SK-N-SH (cell line): ENCODE results near the gene AZIN2. TPM values are rescaled to one million over a fixed set of nuclear protein-coding genes. Genes with fewer than 3 reads are reported as not detected.

Experiments used
- CTCF ChIA-PET: fragments of 300-600, 350-600 bp; formaldehyde crosslinking; extraction: SDS; loops from one replicate; lab custom pipeline; 2021; lab: Yijun Ruan, JAX
- POLR2A ChIA-PET: fragments of 350-600 bp; sonication (Branson Sonifier 250); formaldehyde crosslinking; extraction: SDS; loops from one replicate; lab custom pipeline; 2020; ENCODE audit warnings: antibody characterized with exemption, inconsistent platforms; lab: Yijun Ruan, JAX
- DNase-seq: peaks from one replicate; pipeline ENCODE4 v3.0.0; 2012
- H2AFZ ChIP-seq: fragments of 200-600 bp; sonication (generic); 2 replicates; pipeline ENCODE4 v1.8.1; 2016; ENCODE audit warnings: antibody characterized with exemption, mild to moderate bottlenecking, low read depth
- H3F3A ChIP-seq: fragments of 200-600 bp; sonication (generic); replicated peaks from 2 replicates; pipeline ENCODE3; 2016; ENCODE audit warnings: antibody characterized with exemption, mild to moderate bottlenecking; ENCODE audit not compliant: insufficient read depth
- H3K27ac ChIP-seq, 2 experiments: fragments of 200-500 bp in 1 of 2; fragments of 200-600 bp in 1 of 2; sonication (Bioruptor generic) in 1 of 2; sonication (generic), shearing (Covaris generic) in 1 of 2; 2 replicates each; pipeline versions ENCODE4 v1.5.1 to v1.6.1; 2014 to 2016; ENCODE audit warnings: low read depth in 2 of 2, inconsistent platforms in 1 of 2, low read length in 1 of 2, mild to moderate bottlenecking in 1 of 2, mixed read lengths in 1 of 2
- H3K27me3 ChIP-seq: fragments of 200-600 bp; sonication (generic), shearing (Covaris generic); 2 replicates; pipeline ENCODE4 v1.6.1; 2016; ENCODE audit warnings: mixed run types; ENCODE audit not compliant: insufficient read depth
- H3K36me3 ChIP-seq, 2 experiments: fragments of 200-500 bp in 1 of 2; fragments of 200-600 bp in 1 of 2; sonication (Bioruptor generic) in 1 of 2; sonication (generic) in 1 of 2; replicated peaks in 1 of 2; 2 replicates each; pipeline versions ENCODE3 to v1.5.1; 2014 to 2016; ENCODE audit warnings: low read length in 1 of 2, mild to moderate bottlenecking in 1 of 2; ENCODE audit not compliant: insufficient read depth in 2 of 2, control insufficient read depth in 1 of 2
- H3K4me1 ChIP-seq, 2 experiments: fragments of 200-500 bp in 1 of 2; fragments of 200-600 bp in 1 of 2; sonication (Bioruptor generic) in 1 of 2; sonication (generic), shearing (Covaris generic) in 1 of 2; 2 replicates each; pipeline versions ENCODE4 v1.5.1 to v1.6.1; 2014 to 2016; ENCODE audit warnings: low read depth in 1 of 2, low read length in 1 of 2, mixed run types in 1 of 2; ENCODE audit not compliant: insufficient read depth in 2 of 2, control insufficient read depth in 1 of 2
- H3K4me2 ChIP-seq: fragments of 200-600 bp; sonication (generic), shearing (Covaris generic); 2 replicates; pipeline ENCODE4 v1.6.1; 2017; ENCODE audit warnings: mixed run types
- H3K4me3 ChIP-seq, 2 experiments: fragments of 200-500 bp in 1 of 2; fragments of 200-600 bp in 1 of 2; sonication (Bioruptor generic) in 1 of 2; sonication (generic), shearing (Covaris generic) in 1 of 2; 2 replicates each; pipeline versions ENCODE4 v1.5.1 to v1.8.1; 2014 to 2016; ENCODE audit warnings: low read depth in 2 of 2, inconsistent platforms in 1 of 2, low read length in 1 of 2, mild to moderate bottlenecking in 1 of 2, mixed read lengths in 1 of 2, moderate library complexity in 1 of 2
- H3K79me2 ChIP-seq: fragments of 200-600 bp; sonication (generic); 2 replicates; pipeline ENCODE4 v1.8.1; 2017; ENCODE audit warnings: mild to moderate bottlenecking; ENCODE audit not compliant: insufficient read depth
- H3K9ac ChIP-seq: fragments of 200-600 bp; sonication (generic); 2 replicates; pipeline ENCODE4 v1.6.1; 2017; ENCODE audit warnings: mixed run types
- H3K9me2 ChIP-seq: fragments of 200-600 bp; sonication (generic); 2 replicates; pipeline ENCODE4 v1.6.1; 2017; ENCODE audit warnings: mixed run types
- H3K9me3 ChIP-seq: fragments of 200-600 bp; sonication (generic); 2 replicates; pipeline ENCODE4 v1.6.1; 2017; ENCODE audit warnings: mixed run types, mild to moderate bottlenecking, moderate library complexity
- H4K20me1 ChIP-seq: fragments of 200-600 bp; sonication (generic); 2 replicates; pipeline ENCODE4 v1.6.1; 2017; ENCODE audit warnings: mild to moderate bottlenecking, mixed run types; ENCODE audit not compliant: insufficient read depth
- EP300 ChIP-seq, 2 experiments: IDR thresholded peaks; 2 replicates each; pipeline versions ENCODE4 v1.4.0 to v1.6.1; 2012; ENCODE audit warnings: borderline replicate concordance in 1 of 2, low read depth in 1 of 2, low read length in 1 of 2
- EZH2phosphoT487 ChIP-seq: fragments of 200-600 bp; sonication (generic); IDR thresholded peaks from 2 replicates; pipeline ENCODE4 v1.6.1; 2017; ENCODE audit warnings: low read depth, mixed run types, mild to moderate bottlenecking, antibody characterized with exemption, moderate library complexity, borderline replicate concordance
- FOXM1 ChIP-seq: IDR thresholded peaks from 2 replicates; pipeline ENCODE4 v1.4.0; 2012; ENCODE audit warnings: low read depth, mild to moderate bottlenecking
- GATA2 ChIP-seq: sonication (generic); formaldehyde crosslinking; IDR thresholded peaks from 2 replicates; pipeline ENCODE4 v1.5.0; 2020; ENCODE audit warnings: mild to moderate bottlenecking, missing genetic modification reagents
- JUND ChIP-seq: IDR thresholded peaks from 2 replicates; pipeline ENCODE4 v1.4.0; 2012
- MEF2A ChIP-seq: IDR thresholded peaks from 2 replicates; pipeline ENCODE4 v1.4.0; 2012; ENCODE audit warnings: low read depth, borderline replicate concordance
- MXI1 ChIP-seq: IDR thresholded peaks from 2 replicates; pipeline ENCODE4 v1.6.1; 2012; ENCODE audit warnings: mild to moderate bottlenecking, low read depth, low read length, improper control_type of control experiment
- NFIC ChIP-seq: IDR thresholded peaks from 2 replicates; pipeline ENCODE4 v1.4.0; 2012; ENCODE audit warnings: borderline replicate concordance
- NRF1 ChIP-seq: IDR thresholded peaks from 2 replicates; pipeline ENCODE4 v1.6.1; 2012; ENCODE audit warnings: low read depth, mild to moderate bottlenecking, low read length
- POLR2AphosphoS5 ChIP-seq: IDR thresholded peaks from 2 replicates; pipeline ENCODE4 v1.6.1; 2012; ENCODE audit warnings: low read depth, low read length
- RCOR1 ChIP-seq: fragments of 150-350 bp; IDR thresholded peaks from 2 replicates; pipeline ENCODE4 v1.6.1; 2017; ENCODE audit warnings: antibody characterized with exemption, low read length
- RFX5 ChIP-seq: IDR thresholded peaks from 2 replicates; pipeline ENCODE4 v1.6.1; 2012; ENCODE audit warnings: mild to moderate bottlenecking, improper control_type of control experiment, low read length
- SIN3A ChIP-seq: IDR thresholded peaks from 2 replicates; pipeline ENCODE4 v1.6.1; 2012; ENCODE audit warnings: low read depth, mild to moderate bottlenecking, low read length, moderate library complexity, borderline replicate concordance
- TAF1 ChIP-seq: IDR thresholded peaks from 2 replicates; pipeline ENCODE4 v1.6.1; 2012; ENCODE audit warnings: low read depth, mild to moderate bottlenecking, low read length, moderate library complexity, borderline replicate concordance
- TCF12 ChIP-seq: IDR thresholded peaks from 2 replicates; pipeline ENCODE4 v1.4.0; 2012
- YY1 ChIP-seq: IDR thresholded peaks from 2 replicates; pipeline ENCODE4 v1.4.0; 2012; ENCODE audit warnings: low read depth, mild to moderate bottlenecking
- WGBS: methylation state at CpG from one replicate; pipeline ENCODE4 v1.1.6; 2017; ENCODE audit warnings: low lambda C conversion rate; 5-methylcytosine and 5-hydroxymethylcytosine counted together
- polyA plus RNA-seq, 3 experiments: library from polyadenylated mRNA; depleted of rRNA; stranded (reverse); fragments of >200 nt; gene quantifications; 2 replicates each; pipeline ENCODE4 v1.2.3, GENCODE V29; 2012
- TF ChIP-seq, protein P1 (sequence below): IDR thresholded peaks from 2 replicates; pipeline ENCODE4 v1.4.0; 2012; ENCODE audit warnings: low read depth, borderline replicate concordance
- TF ChIP-seq, protein P2 (sequence below): fragments of 150-350 bp; IDR thresholded peaks from 2 replicates; pipeline ENCODE4 v1.6.1; 2017; ENCODE audit warnings: antibody characterized with exemption, low read length, low read depth, borderline replicate concordance
- TF ChIP-seq, protein P3 (sequence below): fragments of 200-600 bp; sonication (generic); IDR thresholded peaks from 2 replicates; pipeline ENCODE4 v1.6.1; 2017; ENCODE audit warnings: antibody characterized with exemption, mild to moderate bottlenecking, moderate library complexity
- TF ChIP-seq, protein P4 (sequence below): IDR thresholded peaks from 2 replicates; pipeline ENCODE4 v1.6.1; 2012; ENCODE audit warnings: mild to moderate bottlenecking, low read depth, low read length, moderate library complexity
- TF ChIP-seq, protein P5 (sequence below): IDR thresholded peaks from 2 replicates; pipeline ENCODE4 v1.4.0; 2012; ENCODE audit warnings: low read depth

The AZIN2 gene
- polyA plus RNA-seq, 1 of the 3 experiments (the other 2 are of a cell fraction): 17.8 TPM

DNA sequence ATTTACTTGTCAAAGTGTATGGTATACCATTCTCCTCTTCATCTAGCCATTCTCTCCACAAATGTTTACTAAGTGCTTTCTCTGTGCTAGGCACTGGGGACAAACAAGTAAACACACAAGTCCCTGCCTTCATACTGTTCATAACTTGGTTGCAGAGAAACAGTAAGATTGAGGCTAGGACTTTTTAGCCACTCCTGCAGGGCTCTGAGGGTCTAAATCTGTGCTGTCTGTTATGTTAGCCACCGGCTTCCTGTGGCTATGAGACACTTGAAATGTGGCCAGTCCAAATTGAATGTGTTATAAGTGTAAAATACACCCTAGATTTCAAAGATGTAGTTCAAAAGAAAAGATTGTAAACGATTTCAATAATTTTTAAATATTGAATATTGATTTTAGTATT, 50.2 kb downstream of the AZIN2 start:
- Histone ChIP-seq H3K4me1 (peaks cover 12 to 15% of the 10 kb centered on the region in 2 experiments), H3K9me3 (no peaks in the 10 kb centered on the region), H3F3A (peaks cover 7% of the 10 kb centered on the region), H3K4me2 (no peak overlapping the region), H3K36me3 (no peaks in the 10 kb centered on the region), H3K27me3 (no peaks in the 10 kb centered on the region), H3K27ac (no peak overlapping the region), H3K4me3 (no peak overlapping the region), H2AFZ (no peak overlapping the region), H3K79me2 (peaks cover 15% of the 10 kb centered on the region), H3K9ac (no peak overlapping the region), H3K9me2 (no peaks in the 10 kb centered on the region), H4K20me1 (no peaks in the 10 kb centered on the region)
- POLR2A ChIA-PET: no interaction called here
- CTCF ChIA-PET: no interaction called here
- no peak for DNase-seq
- TF ChIP-seq, protein P1, sequence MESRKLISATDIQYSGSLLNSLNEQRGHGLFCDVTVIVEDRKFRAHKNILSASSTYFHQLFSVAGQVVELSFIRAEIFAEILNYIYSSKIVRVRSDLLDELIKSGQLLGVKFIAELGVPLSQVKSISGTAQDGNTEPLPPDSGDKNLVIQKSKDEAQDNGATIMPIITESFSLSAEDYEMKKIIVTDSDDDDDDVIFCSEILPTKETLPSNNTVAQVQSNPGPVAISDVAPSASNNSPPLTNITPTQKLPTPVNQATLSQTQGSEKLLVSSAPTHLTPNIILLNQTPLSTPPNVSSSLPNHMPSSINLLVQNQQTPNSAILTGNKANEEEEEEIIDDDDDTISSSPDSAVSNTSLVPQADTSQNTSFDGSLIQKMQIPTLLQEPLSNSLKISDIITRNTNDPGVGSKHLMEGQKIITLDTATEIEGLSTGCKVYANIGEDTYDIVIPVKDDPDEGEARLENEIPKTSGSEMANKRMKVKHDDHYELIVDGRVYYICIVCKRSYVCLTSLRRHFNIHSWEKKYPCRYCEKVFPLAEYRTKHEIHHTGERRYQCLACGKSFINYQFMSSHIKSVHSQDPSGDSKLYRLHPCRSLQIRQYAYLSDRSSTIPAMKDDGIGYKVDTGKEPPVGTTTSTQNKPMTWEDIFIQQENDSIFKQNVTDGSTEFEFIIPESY: no peak
- TF ChIP-seq, protein P2, sequence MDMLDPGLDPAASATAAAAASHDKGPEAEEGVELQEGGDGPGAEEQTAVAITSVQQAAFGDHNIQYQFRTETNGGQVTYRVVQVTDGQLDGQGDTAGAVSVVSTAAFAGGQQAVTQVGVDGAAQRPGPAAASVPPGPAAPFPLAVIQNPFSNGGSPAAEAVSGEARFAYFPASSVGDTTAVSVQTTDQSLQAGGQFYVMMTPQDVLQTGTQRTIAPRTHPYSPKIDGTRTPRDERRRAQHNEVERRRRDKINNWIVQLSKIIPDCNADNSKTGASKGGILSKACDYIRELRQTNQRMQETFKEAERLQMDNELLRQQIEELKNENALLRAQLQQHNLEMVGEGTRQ: no peak
- TF ChIP-seq TCF12 (no peak), SIN3A (no peak), NFIC (no peak), NRF1 (no peak), YY1 (no peak), JUND (no peak), FOXM1 (no peak), GATA2 (no peak), POLR2AphosphoS5 (no peak), RCOR1 (no peak)
- 61% methylated on average over 2 of the region's 2 CpGs for WGBS

DNA sequence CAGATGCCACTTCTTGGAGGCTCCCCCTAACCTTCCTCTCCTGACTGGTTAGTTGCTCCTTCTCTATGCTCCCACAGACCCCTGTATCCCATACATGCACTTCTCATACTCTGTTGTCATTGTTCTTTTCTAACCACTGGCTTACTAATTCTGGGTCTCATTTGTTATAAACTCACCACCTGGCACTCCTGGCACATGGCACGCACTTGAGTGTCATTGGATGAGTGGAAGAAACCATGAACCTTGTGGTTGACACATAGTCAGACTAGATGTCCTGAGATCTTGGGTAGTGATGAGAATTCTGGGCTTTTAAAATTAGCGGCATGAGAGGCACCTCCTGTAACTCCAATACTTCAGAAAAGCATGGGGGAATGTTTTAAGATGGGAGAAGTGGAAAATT, 51.6 kb downstream of the AZIN2 start:
- no peak overlapping the region for H3K9ac ChIP-seq
- peaks cover 7% of the 10 kb centered on the region; the same call in 1 of the 2 replicates for H3K79me2 ChIP-seq
- no peaks in the 10 kb centered on the region for H3K36me3 ChIP-seq
- H4K20me1 ChIP-seq: no peaks in the 10 kb centered on the region
- H3K27me3 ChIP-seq: no peaks in the 10 kb centered on the region
- peaks cover 12 to 17% of the 10 kb centered on the region in 2 experiments for H3K4me1 ChIP-seq
- H3K27ac ChIP-seq: no peak overlapping the region
- H3K4me2 ChIP-seq: no peak overlapping the region
- peaks cover 6% of the 10 kb centered on the region for H3F3A ChIP-seq
- 92% methylated on average over 2 of the region's 2 CpGs for WGBS
- H3K4me3 ChIP-seq: no peak overlapping the region
- DNase-seq: no peak
- no peak overlapping the region for H2AFZ ChIP-seq
- ChIA-PET POLR2A (no interaction called here), CTCF (no interaction called here)
- H3K9me2 ChIP-seq: no peaks in the 10 kb centered on the region
- no peaks in the 10 kb centered on the region for H3K9me3 ChIP-seq
- TF ChIP-seq YY1 (no peak), RFX5 (no peak), MEF2A (no peak), EZH2phosphoT487 (no peak), MXI1 (no peak), EP300 (IDR thresholded peaks at IDR 0.05; ENCODE audit: borderline replicate concordance in 1 of 2, low read depth in 1 of 2, low read length in 1 of 2) (no peak), SIN3A (no peak), GATA2 (no peak), TAF1 (no peak)
- TF ChIP-seq, protein P3, sequence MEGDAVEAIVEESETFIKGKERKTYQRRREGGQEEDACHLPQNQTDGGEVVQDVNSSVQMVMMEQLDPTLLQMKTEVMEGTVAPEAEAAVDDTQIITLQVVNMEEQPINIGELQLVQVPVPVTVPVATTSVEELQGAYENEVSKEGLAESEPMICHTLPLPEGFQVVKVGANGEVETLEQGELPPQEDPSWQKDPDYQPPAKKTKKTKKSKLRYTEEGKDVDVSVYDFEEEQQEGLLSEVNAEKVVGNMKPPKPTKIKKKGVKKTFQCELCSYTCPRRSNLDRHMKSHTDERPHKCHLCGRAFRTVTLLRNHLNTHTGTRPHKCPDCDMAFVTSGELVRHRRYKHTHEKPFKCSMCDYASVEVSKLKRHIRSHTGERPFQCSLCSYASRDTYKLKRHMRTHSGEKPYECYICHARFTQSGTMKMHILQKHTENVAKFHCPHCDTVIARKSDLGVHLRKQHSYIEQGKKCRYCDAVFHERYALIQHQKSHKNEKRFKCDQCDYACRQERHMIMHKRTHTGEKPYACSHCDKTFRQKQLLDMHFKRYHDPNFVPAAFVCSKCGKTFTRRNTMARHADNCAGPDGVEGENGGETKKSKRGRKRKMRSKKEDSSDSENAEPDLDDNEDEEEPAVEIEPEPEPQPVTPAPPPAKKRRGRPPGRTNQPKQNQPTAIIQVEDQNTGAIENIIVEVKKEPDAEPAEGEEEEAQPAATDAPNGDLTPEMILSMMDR: no peak
- TF ChIP-seq, protein P4, sequence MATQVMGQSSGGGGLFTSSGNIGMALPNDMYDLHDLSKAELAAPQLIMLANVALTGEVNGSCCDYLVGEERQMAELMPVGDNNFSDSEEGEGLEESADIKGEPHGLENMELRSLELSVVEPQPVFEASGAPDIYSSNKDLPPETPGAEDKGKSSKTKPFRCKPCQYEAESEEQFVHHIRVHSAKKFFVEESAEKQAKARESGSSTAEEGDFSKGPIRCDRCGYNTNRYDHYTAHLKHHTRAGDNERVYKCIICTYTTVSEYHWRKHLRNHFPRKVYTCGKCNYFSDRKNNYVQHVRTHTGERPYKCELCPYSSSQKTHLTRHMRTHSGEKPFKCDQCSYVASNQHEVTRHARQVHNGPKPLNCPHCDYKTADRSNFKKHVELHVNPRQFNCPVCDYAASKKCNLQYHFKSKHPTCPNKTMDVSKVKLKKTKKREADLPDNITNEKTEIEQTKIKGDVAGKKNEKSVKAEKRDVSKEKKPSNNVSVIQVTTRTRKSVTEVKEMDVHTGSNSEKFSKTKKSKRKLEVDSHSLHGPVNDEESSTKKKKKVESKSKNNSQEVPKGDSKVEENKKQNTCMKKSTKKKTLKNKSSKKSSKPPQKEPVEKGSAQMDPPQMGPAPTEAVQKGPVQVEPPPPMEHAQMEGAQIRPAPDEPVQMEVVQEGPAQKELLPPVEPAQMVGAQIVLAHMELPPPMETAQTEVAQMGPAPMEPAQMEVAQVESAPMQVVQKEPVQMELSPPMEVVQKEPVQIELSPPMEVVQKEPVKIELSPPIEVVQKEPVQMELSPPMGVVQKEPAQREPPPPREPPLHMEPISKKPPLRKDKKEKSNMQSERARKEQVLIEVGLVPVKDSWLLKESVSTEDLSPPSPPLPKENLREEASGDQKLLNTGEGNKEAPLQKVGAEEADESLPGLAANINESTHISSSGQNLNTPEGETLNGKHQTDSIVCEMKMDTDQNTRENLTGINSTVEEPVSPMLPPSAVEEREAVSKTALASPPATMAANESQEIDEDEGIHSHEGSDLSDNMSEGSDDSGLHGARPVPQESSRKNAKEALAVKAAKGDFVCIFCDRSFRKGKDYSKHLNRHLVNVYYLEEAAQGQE: no peak
- TF ChIP-seq, protein P5, sequence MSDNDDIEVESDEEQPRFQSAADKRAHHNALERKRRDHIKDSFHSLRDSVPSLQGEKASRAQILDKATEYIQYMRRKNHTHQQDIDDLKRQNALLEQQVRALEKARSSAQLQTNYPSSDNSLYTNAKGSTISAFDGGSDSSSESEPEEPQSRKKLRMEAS: no peak
